Neuron (in vitro differentiated cells): ENCODE measurements around the gene HOXB5.

ENCODE experiments used
- H2AFZ ChIP-seq: one replicate; pipeline ENCODE4 v1.6.1; 2013; ENCODE audit warnings: low read depth, mild to moderate bottlenecking, inconsistent platforms, low read length, moderate library complexity
- H3K27me3 ChIP-seq: one replicate; pipeline ENCODE4 v1.6.1; 2013; ENCODE audit warnings: low read length; ENCODE audit not compliant: insufficient read depth
- H3K36me3 ChIP-seq: one replicate; pipeline ENCODE4 v1.6.1; 2013; ENCODE audit warnings: low read length; ENCODE audit not compliant: insufficient read depth
- H3K4me1 ChIP-seq: one replicate; pipeline ENCODE4 v1.6.1; 2013; ENCODE audit warnings: low read length; ENCODE audit not compliant: insufficient read depth
- H3K4me3 ChIP-seq: 2 replicates; pipeline ENCODE4 v1.5.1; 2013; ENCODE audit warnings: mild to moderate bottlenecking, low read length, moderate library complexity
- H3K9me3 ChIP-seq: one replicate; pipeline ENCODE4 v1.6.1; 2013; ENCODE audit warnings: low read length

Gene HOXB5

GRCh38 chr17:48590607-48591161 is 2.9 kb downstream of the HOXB5 start:
- Histone ChIP-seq H2AFZ (no peak overlapping the region), H3K27me3 (peaks cover 99% of the 10 kb centered on the region), H3K36me3 (no peaks in the 10 kb centered on the region), H3K9me3 (no peaks in the 10 kb centered on the region), H3K4me1 (peaks cover 5% of the 10 kb centered on the region), H3K4me3 (no peak overlapping the region)

GRCh38 chr17:48589831-48590606 is 3.6 kb downstream of the HOXB5 start, which contains the start of gene HOXB3:
HOXB3 (minus strand) TSS chr17:48590241; CDS start chr17:48552474, 37,767 bp downstream.
- Histone ChIP-seq H3K9me3 (no peaks in the 10 kb centered on the region), H3K36me3 (no peaks in the 10 kb centered on the region), H3K4me3 (no peak within 1 kb of the TSS), H3K4me1 (peaks cover 6% of the 10 kb centered on the region), H3K27me3 (peaks cover 100% of the 10 kb centered on the region), H2AFZ (no peak within 1 kb of the TSS)

- Histone ChIP-seq H3K4me3 (no peak overlapping the region), H3K36me3 (no peaks in the 10 kb centered on the region), H3K4me1 (peaks cover 6% of the 10 kb centered on the region), H3K9me3 (no peaks in the 10 kb centered on the region), H3K27me3 (peaks cover 98% of the 10 kb centered on the region), H2AFZ (no peak overlapping the region)
Measured at GRCh38 chr17:48589060-48589830, 4.3 kb downstream of the HOXB5 start.

GRCh38 chr17:48588528-48588927 is 5.1 kb downstream of the HOXB5 start:
- H3K27me3 ChIP-seq: peaks cover 98% of the 10 kb centered on the region
- no peak overlapping the region for H3K4me3 ChIP-seq
- H3K36me3 ChIP-seq: no peaks in the 10 kb centered on the region
- H2AFZ ChIP-seq: no peak overlapping the region
- H3K4me1 ChIP-seq: peaks cover 6% of the 10 kb centered on the region
- H3K9me3 ChIP-seq: no peaks in the 10 kb centered on the region

- Histone ChIP-seq H3K4me1 (peaks cover 6% of the 10 kb centered on the region), H3K9me3 (peaks cover 2% of the 10 kb centered on the region), H2AFZ (no peak overlapping the region), H3K27me3 (peaks cover 98% of the 10 kb centered on the region), H3K36me3 (no peaks in the 10 kb centered on the region), H3K4me3 (no peak overlapping the region)
Measured at GRCh38 chr17:48588074-48588415, 5.5 kb downstream of the HOXB5 start.

- H2AFZ ChIP-seq: no peak overlapping the region
- H3K36me3 ChIP-seq: no peaks in the 10 kb centered on the region
- peaks cover 6% of the 10 kb centered on the region for H3K4me1 ChIP-seq
- peaks cover 2% of the 10 kb centered on the region for H3K9me3 ChIP-seq
- H3K4me3 ChIP-seq: no peak overlapping the region
- H3K27me3 ChIP-seq: peaks cover 98% of the 10 kb centered on the region
Measured at GRCh38 chr17:48587276-48588073, 6.1 kb downstream of the HOXB5 start.

GRCh38 chr17:48586355-48587258 is 7.0 kb downstream of the HOXB5 start:
- Histone ChIP-seq H3K36me3 (no peaks in the 10 kb centered on the region), H2AFZ (no peak overlapping the region), H3K4me3 (no peak overlapping the region), H3K27me3 (peaks cover 98% of the 10 kb centered on the region), H3K4me1 (peaks cover 6% of the 10 kb centered on the region), H3K9me3 (peaks cover 2% of the 10 kb centered on the region)

GRCh38 chr17:48584223-48584741 is 9.3 kb downstream of the HOXB5 start:
- no peak overlapping the region for H2AFZ ChIP-seq
- no peaks in the 10 kb centered on the region for H3K36me3 ChIP-seq
- H3K4me1 ChIP-seq: peaks cover 6% of the 10 kb centered on the region
- peaks cover 98% of the 10 kb centered on the region for H3K27me3 ChIP-seq
- peaks cover 2% of the 10 kb centered on the region for H3K9me3 ChIP-seq
- no peak overlapping the region for H3K4me3 ChIP-seq

- Histone ChIP-seq H3K4me1 (peaks cover 6% of the 10 kb centered on the region), H2AFZ (no peak overlapping the region), H3K4me3 (no peak overlapping the region), H3K9me3 (peaks cover 2% of the 10 kb centered on the region), H3K36me3 (no peaks in the 10 kb centered on the region), H3K27me3 (peaks cover 98% of the 10 kb centered on the region)
Measured at GRCh38 chr17:48583708-48584222, 9.8 kb downstream of the HOXB5 start.

GRCh38 chr17:48582750-48583069 is 10.9 kb downstream of the HOXB5 start:
- H3K4me1 ChIP-seq: peaks cover 6% of the 10 kb centered on the region
- H3K27me3 ChIP-seq: peaks cover 92% of the 10 kb centered on the region
- H3K36me3 ChIP-seq: no peaks in the 10 kb centered on the region
- H3K9me3 ChIP-seq: peaks cover 2% of the 10 kb centered on the region
- H2AFZ ChIP-seq: no peak overlapping the region
- H3K4me3 ChIP-seq: no peak overlapping the region

- Histone ChIP-seq H3K9me3 (peaks cover 2% of the 10 kb centered on the region), H3K4me3 (no peak overlapping the region)
Measured at GRCh38 chr17:48579760-48580554, 13.6 kb downstream of the HOXB5 start.

More at GRCh38 chr17:48579760-48580554, 13.6 kb downstream of the HOXB5 start:
- H3K36me3 ChIP-seq: no peaks in the 10 kb centered on the region
- no peak overlapping the region for H2AFZ ChIP-seq
- peaks cover 91% of the 10 kb centered on the region for H3K27me3 ChIP-seq
- H3K4me1 ChIP-seq: no peaks in the 10 kb centered on the region
